HL-60/S4 treated with phorbol 12-myristate 13-acetate at 8.2 ng/mL for 4 days and 3 days (cell line): ENCODE data around the gene IFNGR2.
"Not testable (repeated sequence)": the region's sequence is repeated elsewhere in the genome, so short reads cannot be mapped to it uniquely, and the experiment has no call there.

Experiments used
- in situ Hi-C: fragments of 300-500 bp; cut with MboI; formaldehyde crosslinking; loops from 2 replicates; pipeline ENCODE4 v1.15.0; 2022; ENCODE audit warnings: low sequenced_read_pairs

The IFNGR2 gene

GRCh38 chr21:33401630-33401992 lies 1.6 kb upstream of the IFNGR2 start:
- in situ Hi-C loops: no loop called here

GRCh38 chr21:33402001-33402979 lies 923 bp upstream of the IFNGR2 start:
- in situ Hi-C loops: no loop called here

GRCh38 chr21:33403786-33404585 lies 773 bp downstream of the IFNGR2 start:
- in situ Hi-C loops: no loop called here

- in situ Hi-C loops: no loop called here
These were observed 3.3 kb downstream of the IFNGR2 start for GRCh38 chr21:33406493-33406892.

- in situ Hi-C loops: no loop called here
These were observed 8.8 kb downstream of the IFNGR2 start for GRCh38 chr21:33411949-33412430.

GRCh38 chr21:33412439-33412831 lies 9.2 kb downstream of the IFNGR2 start:
- in situ Hi-C loops: not testable (repeated sequence)

- in situ Hi-C loops: no loop called here
These were observed 9.8 kb downstream of the IFNGR2 start for GRCh38 chr21:33412832-33413519.

GRCh38 chr21:33414068-33414467 lies 10.9 kb downstream of the IFNGR2 start:
- in situ Hi-C loops: no loop called here

GRCh38 chr21:33414926-33415325 lies 11.7 kb downstream of the IFNGR2 start:
- in situ Hi-C loops: no loop called here

GRCh38 chr21:33418691-33419090 lies 15.5 kb downstream of the IFNGR2 start:
- in situ Hi-C loops: no loop called here

- in situ Hi-C loops: no loop called here
These were observed 16.4 kb downstream of the IFNGR2 start for GRCh38 chr21:33419538-33420123.

- in situ Hi-C loops: no loop called here
These were observed 18.6 kb downstream of the IFNGR2 start for GRCh38 chr21:33421713-33422393.

GRCh38 chr21:33424214-33424613 lies 21.0 kb downstream of the IFNGR2 start:
- in situ Hi-C loops: no loop called here

GRCh38 chr21:33425825-33426224 lies 22.6 kb downstream of the IFNGR2 start:
- in situ Hi-C loops: no loop called here

- in situ Hi-C loops: no loop called here
These were observed 23.8 kb downstream of the IFNGR2 start for GRCh38 chr21:33427051-33427450.

GRCh38 chr21:33428669-33429068 lies 25.5 kb downstream of the IFNGR2 start:
- in situ Hi-C loops: no loop called here

GRCh38 chr21:33430858-33431257 lies 27.6 kb downstream of the IFNGR2 start:
- in situ Hi-C loops: no loop called here

- in situ Hi-C loops: no loop called here
These were observed 29.3 kb downstream of the IFNGR2 start for GRCh38 chr21:33432496-33432895.

- in situ Hi-C loops: no loop called here
These were observed 29.8 kb downstream of the IFNGR2 start for GRCh38 chr21:33433001-33433400.

- in situ Hi-C loops: no loop called here
These were observed 30.4 kb downstream of the IFNGR2 start for GRCh38 chr21:33433425-33434114.
